ENCODE data around the gene CLEC18A. TPM values are rescaled to one million over a fixed set of nuclear protein-coding genes. Genes with fewer than 3 reads are reported as not detected.
"Not testable (repeated sequence)": the region's sequence is repeated elsewhere in the genome, so short reads cannot be mapped to it uniquely, and the experiment has no call there.

Gene CLEC18A
- total and polyA plus RNA-seq, 2 of the 4 experiments (the other 2 are of a cell fraction), result under 0.01 TPM; not detected in 1

- POLR2A ChIA-PET (ENCODE audit: unreplicated experiment); H3K14ac ChIP-seq (replicated peaks; ENCODE audit: low read depth, low read length); in situ Hi-C loops (cut with MboI; ENCODE audit: low sequenced_read_pairs); H3K27me3 ChIP-seq (ENCODE audit: control insufficient read depth, insufficient read depth, low read length); H4K8ac ChIP-seq (ENCODE audit: low read depth in 2 of 2, low read length in 2 of 2); H3K56ac ChIP-seq (ENCODE audit: extremely low read depth, insufficient read depth, low read length); H3K4me2 ChIP-seq (ENCODE audit: low read depth, low read length); H2BK20ac ChIP-seq (ENCODE audit: low read depth, low read length); dilution Hi-C loops (cut with HindIII; ENCODE audit: low sequenced_read_pairs, unreplicated experiment); intact Hi-C loops (cut with micrococcal nuclease); H2BK5ac ChIP-seq (ENCODE audit: low read depth, low read length, poor library complexity, severe bottlenecking); H3K4me1 ChIP-seq (ENCODE audit: control insufficient read depth, insufficient read depth, low read length); H3K18ac ChIP-seq (ENCODE audit: low read depth, low read length); H3K4ac ChIP-seq (ENCODE audit: low read depth, low read length); H3K79me1 ChIP-seq (ENCODE audit: low read depth in 1 of 2, low read length in 2 of 2); BruUV-seq (replicated peaks); H4K91ac ChIP-seq (ENCODE audit: insufficient read depth, low read depth, low read length); H4K5ac ChIP-seq (ENCODE audit: low read depth, low read length); CTCF ChIA-PET; H4K20me1 ChIP-seq (ENCODE audit: insufficient read depth, low read length); H2AFZ ChIP-seq (replicated peaks; ENCODE audit: low read length, poor library complexity); H3K9ac ChIP-seq (ENCODE audit: low read depth, low read length); H3K23ac ChIP-seq (ENCODE audit: low read depth, low read length); H2AK5ac ChIP-seq (ENCODE audit: low read depth, low read length); H2BK15ac ChIP-seq (ENCODE audit: low read depth, low read length); H3K9me3 ChIP-seq (ENCODE audit: control insufficient read depth, insufficient read depth, low read length); H3K4me3 ChIP-seq (ENCODE audit: insufficient read depth, low read depth, low read length); H2AK9ac ChIP-seq (replicated peaks; ENCODE audit: low read depth, low read length, poor library complexity); H2BK120ac ChIP-seq (ENCODE audit: low read depth, low read length); H3K9me1 ChIP-seq (ENCODE audit: insufficient read depth, low read length); H3K27ac ChIP-seq (ENCODE audit: insufficient read depth, low read length): not testable (repeated sequence)
- peaks cover 15% of the 10 kb centered on the region; the same call in 1 of the 2 replicates for H3K36me3 ChIP-seq (ENCODE audit: control insufficient read depth, insufficient read depth, low read length)
- ATAC-seq (ENCODE audit: low read depth) (peak; percentile 75; the same call in 1 of the 2 replicates), DNase-seq (peak; percentile 3)
- 60% methylated on average over 1 of the region's 3 CpGs; no CpG with 5 or more reads in 1 of the 2 experiments for WGBS, 2 experiments (ENCODE audit: extremely low coverage in 2 of 2, insufficient read length in 1 of 2)
Observed at GRCh38 chr16:70008604-70009003, 57.5 kb downstream of the CLEC18A start.

- POLR2A ChIA-PET (ENCODE audit: unreplicated experiment); H3K23ac ChIP-seq (ENCODE audit: low read depth, low read length); H2BK20ac ChIP-seq (ENCODE audit: low read depth, low read length); H3K9me1 ChIP-seq (ENCODE audit: insufficient read depth, low read length); H3K4me1 ChIP-seq (ENCODE audit: control insufficient read depth, insufficient read depth, low read length); dilution Hi-C loops (cut with HindIII; ENCODE audit: low sequenced_read_pairs, unreplicated experiment); CTCF ChIA-PET; in situ Hi-C loops (cut with MboI; ENCODE audit: low sequenced_read_pairs); BruUV-seq (replicated peaks); H2AK9ac ChIP-seq (replicated peaks; ENCODE audit: low read depth, low read length, poor library complexity); H2AFZ ChIP-seq (replicated peaks; ENCODE audit: low read length, poor library complexity); H2BK15ac ChIP-seq (ENCODE audit: low read depth, low read length); H2BK120ac ChIP-seq (ENCODE audit: low read depth, low read length); H3K18ac ChIP-seq (ENCODE audit: low read depth, low read length); H2AK5ac ChIP-seq (ENCODE audit: low read depth, low read length); H3K27me3 ChIP-seq (ENCODE audit: control insufficient read depth, insufficient read depth, low read length); DNase-seq; H2BK5ac ChIP-seq (ENCODE audit: low read depth, low read length, poor library complexity, severe bottlenecking); ATAC-seq (ENCODE audit: low read depth); H3K56ac ChIP-seq (ENCODE audit: extremely low read depth, insufficient read depth, low read length); H3K4me3 ChIP-seq (ENCODE audit: insufficient read depth, low read depth, low read length); H3K4ac ChIP-seq (ENCODE audit: low read depth, low read length); H3K9ac ChIP-seq (ENCODE audit: low read depth, low read length); H3K14ac ChIP-seq (replicated peaks; ENCODE audit: low read depth, low read length); H3K4me2 ChIP-seq (ENCODE audit: low read depth, low read length); intact Hi-C loops (cut with micrococcal nuclease); H4K20me1 ChIP-seq (ENCODE audit: insufficient read depth, low read length); H3K79me1 ChIP-seq (ENCODE audit: low read depth in 1 of 2, low read length in 2 of 2); H4K91ac ChIP-seq (ENCODE audit: insufficient read depth, low read depth, low read length); H4K5ac ChIP-seq (ENCODE audit: low read depth, low read length); H4K8ac ChIP-seq (ENCODE audit: low read depth in 2 of 2, low read length in 2 of 2); H3K27ac ChIP-seq (ENCODE audit: insufficient read depth, low read length); H3K9me3 ChIP-seq (ENCODE audit: control insufficient read depth, insufficient read depth, low read length): not testable (repeated sequence)
- no CpG with 5 or more reads among the region's 8 CpGs for WGBS, 2 experiments (ENCODE audit: extremely low coverage in 2 of 2, insufficient read length in 1 of 2)
- H3K36me3 ChIP-seq (ENCODE audit: control insufficient read depth, insufficient read depth, low read length), result peaks cover 15% of the 10 kb centered on the region; the same call in 1 of the 2 replicates
Observed at GRCh38 chr16:70010615-70011014, 59.5 kb downstream of the CLEC18A start.
